OCI-LY7 (cell line): ENCODE data around the gene RPUSD1. TPM values are rescaled to one million over a fixed set of nuclear protein-coding genes. Genes with fewer than 3 reads are reported as not detected.

Experiments used
- BruUV-seq: library from RNA; stranded (reverse); fragments of 400-500 nt; replicated peaks from 2 replicates; lab custom pipeline; 2021; lab: Mats Ljungman, UMichigan
- CTCF ChIA-PET: fragments of 300-600 bp; sonication (Branson Sonifier 250); formaldehyde crosslinking; loops from one replicate; lab custom pipeline; 2022; ENCODE audit warnings: antibody characterized with exemption; ENCODE audit not compliant: unreplicated experiment; lab: Charles Lee
- POLR2A ChIA-PET: fragments of 300-600 bp; sonication (Branson Sonifier 250); formaldehyde crosslinking; loops from one replicate; lab custom pipeline; 2022; ENCODE audit warnings: antibody characterized with exemption; lab: Charles Lee
- DNase-seq: peaks from one replicate; pipeline ENCODE4 v3.0.0-alpha.2; 2015; ENCODE audit warnings: low spot score
- H2AFZ ChIP-seq: fragments of 200-600 bp; sonication (generic), shearing (Covaris generic); 2 replicates; pipeline ENCODE4 v1.6.1; 2014; ENCODE audit warnings: mild to moderate bottlenecking, antibody characterized with exemption, low read length, moderate library complexity
- H3K27ac ChIP-seq: fragments of 200-600 bp; sonication (generic); 2 replicates; pipeline ENCODE4 v1.5.1; 2014; ENCODE audit warnings: mixed run types, low read depth, mild to moderate bottlenecking, moderate library complexity, low read length, inconsistent platforms; ENCODE audit not compliant: poor library complexity, severe bottlenecking
- H3K36me3 ChIP-seq: fragments of 200-600 bp; sonication (generic); 2 replicates; pipeline ENCODE4 v1.6.1; 2014; ENCODE audit warnings: mild to moderate bottlenecking, antibody characterized with exemption, low read length, moderate library complexity, mixed read lengths; ENCODE audit not compliant: insufficient read depth
- H3K4me1 ChIP-seq: fragments of 200-600 bp; sonication (generic); 2 replicates; pipeline ENCODE4 v1.5.1; 2014; ENCODE audit warnings: mild to moderate bottlenecking, low read length; ENCODE audit not compliant: insufficient read depth, poor library complexity, severe bottlenecking
- H3K4me2 ChIP-seq: fragments of 200-600 bp; sonication (generic); 2 replicates; pipeline ENCODE4 v1.6.1; 2014; ENCODE audit warnings: mild to moderate bottlenecking, low read length
- H3K4me3 ChIP-seq: fragments of 200-600 bp; sonication (generic); 2 replicates; pipeline ENCODE4 v1.5.1; 2014; ENCODE audit warnings: mild to moderate bottlenecking, low read depth, low read length; ENCODE audit not compliant: poor library complexity, severe bottlenecking
- H3K79me2 ChIP-seq: fragments of 200-600 bp; sonication (generic); 2 replicates; pipeline ENCODE4 v1.6.1; 2016; ENCODE audit warnings: low read depth, mild to moderate bottlenecking, low read length, moderate library complexity, mixed read lengths; ENCODE audit not compliant: insufficient read depth
- H3K9me2 ChIP-seq: fragments of 200-600 bp; sonication (generic); 2 replicates; pipeline ENCODE4 v1.6.1; 2016; ENCODE audit warnings: mild to moderate bottlenecking, low read length, mixed read lengths; ENCODE audit not compliant: insufficient read depth
- H3K9me3 ChIP-seq: fragments of 200-600 bp; sonication (generic); 2 replicates; pipeline ENCODE4 v1.6.1; 2014; ENCODE audit warnings: mild to moderate bottlenecking, mixed run types, low read length, mixed read lengths
- H4K20me1 ChIP-seq: fragments of 200-600 bp; sonication (generic); 2 replicates; pipeline ENCODE4 v1.6.1; 2014; ENCODE audit warnings: mild to moderate bottlenecking, antibody characterized with exemption, low read length, moderate library complexity, mixed read lengths; ENCODE audit not compliant: insufficient read depth
- CTCF ChIP-seq: fragments of 200-600 bp; sonication (generic); conservative IDR thresholded peaks from 2 replicates; pipeline ENCODE4 v1.5.1; 2014; ENCODE audit warnings: mild to moderate bottlenecking, antibody characterized with exemption, low read length, moderate library complexity, mixed read lengths
- EZH2phosphoT487 ChIP-seq: fragments of 200-600 bp; sonication (generic); IDR thresholded peaks from 2 replicates; pipeline ENCODE4 v1.6.1; 2018; ENCODE audit warnings: low read depth, borderline replicate concordance, mild to moderate bottlenecking, mixed run types, antibody characterized with exemption, low read length, moderate library complexity, mixed read lengths
- intact Hi-C: fragments of 100-400 bp; cut with micrococcal nuclease; formaldehyde crosslinking; loops from one replicate; pipeline ENCODE4 v1.10.0; 2022; ENCODE audit not compliant: unreplicated experiment
- total RNA-seq, 2 experiments: library from RNA; depleted of rRNA in 1 of 2; stranded (reverse); fragments of >200 nt in 1 of 2; shearing (Covaris generic) in 1 of 2; gene quantifications; 2 replicates each; pipeline ENCODE4 v1.2.3, GENCODE V29; 2014 to 2022

RPUSD1 gene
- total RNA-seq, 2 experiments from 2014 or later: 48.6 to 64.1 TPM

GRCh38 chr16:747978-748746, 40.0 kb downstream of the RPUSD1 start:
- no peaks in the 10 kb centered on the region for H3K9me3 ChIP-seq
- H3K27ac ChIP-seq: no peak overlapping the region
- H3K4me2 ChIP-seq: no peak overlapping the region
- no peak overlapping the region for H2AFZ ChIP-seq
- BruUV-seq: no TSS peak
- intact Hi-C loops: loop anchor here (5.0 kb wide), 1 partner anchor 39 kb away; the partner anchor contains the start of genes CHTF18 and RPUSD1
- H3K9me2 ChIP-seq: no peaks in the 10 kb centered on the region
- no peak for DNase-seq
- ChIA-PET CTCF (interaction anchor here (0.6 kb wide), 1 partner anchor 32 kb away, joined by 3 read pairs; no protein-coding TSS in a partner anchor), POLR2A (interaction anchor here (0.7 kb wide), 1 partner anchor 12 kb away, joined by 3 read pairs; no protein-coding TSS in a partner anchor)
- H4K20me1 ChIP-seq: no peaks in the 10 kb centered on the region
- TF ChIP-seq EZH2phosphoT487 (no peak), CTCF (no peak)
- H3K79me2 ChIP-seq: no peaks in the 10 kb centered on the region
- H3K36me3 ChIP-seq: no peaks in the 10 kb centered on the region
- peaks cover 3% of the 10 kb centered on the region for H3K4me1 ChIP-seq
- no peak overlapping the region for H3K4me3 ChIP-seq

DNA sequence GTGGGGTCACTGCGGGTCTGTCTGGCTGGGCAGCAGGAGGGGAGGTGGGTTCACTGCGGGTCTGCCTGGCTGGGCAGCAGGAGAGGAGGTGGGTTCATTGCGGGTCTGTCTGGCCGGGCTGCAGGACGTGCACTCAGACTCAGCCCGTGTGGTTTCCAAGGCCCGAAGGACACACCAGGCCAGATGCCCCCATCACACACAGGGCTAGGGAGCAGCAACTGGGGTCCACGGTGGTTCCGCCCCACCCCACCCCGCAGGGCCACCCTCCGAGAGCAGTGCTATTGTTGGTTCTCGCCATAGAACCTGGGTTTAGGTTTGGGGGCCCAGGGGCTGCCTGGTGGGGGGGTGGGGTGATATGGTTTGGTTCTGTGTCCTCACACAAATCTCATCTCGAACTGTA, 41.5 kb downstream of the RPUSD1 start:
- Histone ChIP-seq H3K79me2 (no peaks in the 10 kb centered on the region), H3K27ac (no peak overlapping the region), H2AFZ (no peak overlapping the region), H4K20me1 (no peaks in the 10 kb centered on the region), H3K9me3 (no peaks in the 10 kb centered on the region), H3K4me2 (no peak overlapping the region), H3K4me1 (peaks cover 11% of the 10 kb centered on the region), H3K4me3 (no peak overlapping the region), H3K9me2 (no peaks in the 10 kb centered on the region), H3K36me3 (no peaks in the 10 kb centered on the region)
- CTCF ChIA-PET: no interaction called here
- BruUV-seq: no TSS peak
- POLR2A ChIA-PET: no interaction called here
- intact Hi-C loops: loop anchor here (5.0 kb wide), 1 partner anchor 41 kb away; the partner anchor contains the start of genes CHTF18 and RPUSD1
- no peak for DNase-seq
- TF ChIP-seq EZH2phosphoT487 (no peak), CTCF (no peak)

DNA sequence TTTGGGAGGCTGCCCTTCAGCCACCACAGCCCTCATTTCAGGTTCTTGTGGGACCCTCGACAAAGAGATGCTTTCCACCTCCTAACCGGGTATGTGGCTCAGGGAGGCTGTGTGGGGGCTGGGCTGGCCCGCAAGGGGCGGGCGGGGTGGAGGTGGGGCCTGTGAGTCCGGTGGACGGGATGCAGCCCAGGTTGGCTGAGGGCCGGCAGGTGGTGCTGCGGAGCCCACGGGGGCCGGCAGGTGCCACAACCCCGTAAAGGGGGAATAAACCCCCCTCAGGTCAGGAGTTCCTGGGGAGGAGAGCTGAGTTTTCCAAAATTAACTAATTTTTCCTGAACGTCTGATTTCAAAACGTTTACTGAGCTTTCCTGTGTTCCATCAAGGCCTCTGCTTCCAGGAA, 42.4 kb downstream of the RPUSD1 start:
- POLR2A ChIA-PET: no interaction called here
- intact Hi-C loops: loop anchor here (5.0 kb wide), 1 partner anchor 42 kb away; the partner anchor contains the start of genes CHTF18 and RPUSD1
- H3K4me3 ChIP-seq: no peak overlapping the region
- H3K9me2 ChIP-seq: no peaks in the 10 kb centered on the region
- H3K4me2 ChIP-seq: no peak overlapping the region
- TF ChIP-seq EZH2phosphoT487: no peak
- TF ChIP-seq CTCF: peak; percentile 79
- CTCF ChIA-PET: no interaction called here
- H2AFZ ChIP-seq: no peak overlapping the region
- H3K79me2 ChIP-seq: no peaks in the 10 kb centered on the region
- no peaks in the 10 kb centered on the region for H3K36me3 ChIP-seq
- H4K20me1 ChIP-seq: no peaks in the 10 kb centered on the region
- H3K27ac ChIP-seq: no peak overlapping the region
- no peaks in the 10 kb centered on the region for H3K9me3 ChIP-seq
- peaks cover 11% of the 10 kb centered on the region for H3K4me1 ChIP-seq
- no TSS peak for BruUV-seq
- peak; percentile 57 for DNase-seq
